Measurements from ENCODE around the gene TTBK1.

The TTBK1 gene

DNA sequence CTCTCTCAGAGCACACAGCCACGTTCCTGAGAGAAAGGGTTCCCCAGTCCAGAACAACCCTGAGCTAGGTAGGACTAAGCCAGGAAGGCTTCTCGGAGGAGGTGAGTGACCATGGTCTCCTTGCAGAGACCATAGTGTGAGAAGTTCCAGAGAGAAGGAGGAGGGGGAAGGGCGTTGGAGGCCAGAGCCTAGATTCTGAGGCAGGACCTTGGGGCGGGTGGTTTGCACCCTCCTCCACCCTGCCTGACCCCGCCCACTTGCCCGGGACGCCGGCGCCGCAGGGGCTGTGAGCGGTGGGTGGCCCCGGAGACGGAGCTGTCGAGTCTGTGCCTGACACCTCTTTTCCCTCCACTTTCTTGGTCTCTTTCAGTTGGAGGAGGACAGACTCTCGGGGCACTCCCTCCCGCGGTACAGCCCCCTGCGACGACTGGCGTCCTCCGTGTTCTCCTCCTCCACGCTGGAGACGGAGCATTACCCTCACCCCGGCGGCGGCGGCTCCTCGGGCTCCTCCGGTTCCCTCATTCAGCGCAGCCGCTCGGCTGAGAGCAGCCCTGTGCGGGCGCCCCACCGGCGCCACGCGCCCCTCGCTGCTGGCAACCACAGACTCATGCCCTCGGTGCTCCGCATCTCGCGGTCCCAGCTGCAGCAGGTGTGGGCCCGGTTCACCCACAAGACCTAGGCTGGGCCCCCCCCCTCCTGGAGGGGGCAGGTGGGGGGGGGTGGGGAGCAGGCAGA is 26.2 kb downstream of the TTBK1 start:
- peaks cover 47% of the 10 kb centered on the region for H3K4me1 ChIP-seq (ENCODE audit: control insufficient read depth, insufficient read depth, low read length)
- no peaks in the 10 kb centered on the region for H3K36me3 ChIP-seq (ENCODE audit: control insufficient read depth, insufficient read depth, low read length)
- H3K9me3 ChIP-seq (ENCODE audit: control insufficient read depth, low read length), result no peaks in the 10 kb centered on the region
- H3K9ac ChIP-seq (ENCODE audit: low read length), result peak overlapping the region; percentile 29
- peak overlapping the region; percentile 9 for H3K4me3 ChIP-seq (ENCODE audit: low read length)
- H3K27me3 ChIP-seq (ENCODE audit: control insufficient read depth, insufficient read depth, low read length), result no peaks in the 10 kb centered on the region

DNA sequence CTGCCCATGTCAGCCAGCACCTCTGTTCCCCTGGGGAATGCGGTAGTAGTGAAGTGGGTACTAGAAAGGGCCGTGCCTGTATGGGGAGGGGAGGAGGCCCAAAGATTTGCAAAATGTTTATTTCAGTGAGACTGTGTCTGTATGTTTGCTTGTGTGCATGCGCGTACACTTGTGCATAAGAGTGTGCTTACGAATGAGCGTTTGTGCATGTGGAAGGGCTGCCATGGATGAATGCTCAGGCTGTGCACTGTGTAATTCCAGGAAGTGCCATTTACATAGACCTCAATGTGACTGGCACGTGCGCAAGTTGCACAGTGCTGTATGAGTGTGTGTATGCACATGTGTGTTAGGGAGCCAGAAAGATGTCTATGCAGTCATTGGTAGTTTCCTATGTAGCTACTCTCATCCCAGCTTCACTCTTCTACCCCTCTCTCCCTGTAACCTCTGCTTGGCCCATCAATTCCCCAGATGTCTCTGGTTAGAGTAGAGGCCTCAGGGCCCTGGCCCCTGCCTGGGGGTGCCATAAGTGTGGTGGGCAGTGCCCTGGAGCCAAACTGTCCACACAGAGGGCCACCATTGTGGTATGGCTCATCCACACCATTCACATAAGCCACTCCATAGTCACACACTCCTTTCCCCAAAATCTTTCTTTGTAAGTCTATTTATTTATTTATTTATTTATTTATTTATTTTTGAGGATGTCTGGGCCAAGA is 28.0 kb downstream of the TTBK1 start:
- Histone ChIP-seq H3K27me3 (ENCODE audit: control insufficient read depth, insufficient read depth, low read length) (no peaks in the 10 kb centered on the region), H3K4me1 (ENCODE audit: control insufficient read depth, insufficient read depth, low read length) (peaks cover 62% of the 10 kb centered on the region), H3K4me3 (ENCODE audit: low read length) (no peak overlapping the region)

DNA sequence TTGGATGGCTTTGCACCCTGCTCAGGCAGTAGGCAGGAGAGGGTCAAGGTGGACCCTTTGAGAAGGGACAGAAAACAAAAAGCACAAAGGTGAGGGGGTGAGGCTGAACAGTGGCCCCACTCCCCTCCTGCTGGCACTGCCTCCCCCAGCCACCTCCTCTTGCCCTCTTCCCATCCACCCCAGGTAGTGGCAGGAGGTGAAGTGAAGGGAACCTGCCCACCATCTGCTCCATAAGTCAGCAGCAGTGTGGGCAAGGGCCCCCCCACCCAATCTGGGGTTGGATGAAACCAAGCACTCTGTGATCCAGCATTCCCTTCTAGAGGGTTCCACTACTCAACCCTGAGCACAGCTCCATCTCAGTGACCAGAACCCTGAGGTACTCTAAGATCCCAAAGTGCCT is 28.7 kb downstream of the TTBK1 start:
- peaks cover 69% of the 10 kb centered on the region for H3K4me1 ChIP-seq (ENCODE audit: control insufficient read depth, insufficient read depth, low read length)

More for the DNA sequence above, 28.0 kb downstream of the TTBK1 start:
- Histone ChIP-seq H3K9ac (ENCODE audit: low read length) (no peak overlapping the region), H3K9me3 (ENCODE audit: control insufficient read depth, low read length) (no peaks in the 10 kb centered on the region), H3K36me3 (ENCODE audit: control insufficient read depth, insufficient read depth, low read length) (no peaks in the 10 kb centered on the region)

DNA sequence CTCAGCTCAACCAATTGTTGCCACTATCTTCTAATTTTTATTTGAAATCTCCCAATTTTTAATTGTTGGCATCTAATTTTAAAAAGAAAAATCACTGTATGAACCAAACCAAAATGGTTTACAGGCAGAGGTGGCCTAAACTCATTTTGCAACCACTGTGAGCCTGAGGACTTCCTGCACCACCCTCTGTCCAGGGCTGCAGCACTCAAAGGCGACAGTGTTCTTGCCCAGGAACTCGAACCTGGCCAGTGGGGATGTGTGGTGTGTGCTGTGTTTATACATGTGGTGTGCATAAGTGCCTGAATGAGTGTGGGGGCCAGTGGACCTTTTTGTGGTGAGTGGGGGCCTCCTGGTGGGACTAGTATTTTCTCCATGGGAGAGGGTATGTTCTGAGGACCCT is 30.4 kb downstream of the TTBK1 start:
- H3K9ac ChIP-seq (ENCODE audit: low read length), result no peak overlapping the region
- H3K9me3 ChIP-seq (ENCODE audit: control insufficient read depth, low read length), result no peaks in the 10 kb centered on the region
- peaks cover 66% of the 10 kb centered on the region for H3K4me1 ChIP-seq (ENCODE audit: control insufficient read depth, insufficient read depth, low read length)
- H3K36me3 ChIP-seq (ENCODE audit: control insufficient read depth, insufficient read depth, low read length), result no peaks in the 10 kb centered on the region
- H3K27me3 ChIP-seq (ENCODE audit: control insufficient read depth, insufficient read depth, low read length), result no peaks in the 10 kb centered on the region
- no peak overlapping the region for H3K4me3 ChIP-seq (ENCODE audit: low read length)

More for the DNA sequence above, 28.7 kb downstream of the TTBK1 start:
- H3K36me3 ChIP-seq (ENCODE audit: control insufficient read depth, insufficient read depth, low read length), result no peaks in the 10 kb centered on the region
- H3K9me3 ChIP-seq (ENCODE audit: control insufficient read depth, low read length), result no peaks in the 10 kb centered on the region
- no peak overlapping the region for H3K9ac ChIP-seq (ENCODE audit: low read length)
- no peak overlapping the region for H3K4me3 ChIP-seq (ENCODE audit: low read length)
- H3K27me3 ChIP-seq (ENCODE audit: control insufficient read depth, insufficient read depth, low read length), result no peaks in the 10 kb centered on the region

DNA sequence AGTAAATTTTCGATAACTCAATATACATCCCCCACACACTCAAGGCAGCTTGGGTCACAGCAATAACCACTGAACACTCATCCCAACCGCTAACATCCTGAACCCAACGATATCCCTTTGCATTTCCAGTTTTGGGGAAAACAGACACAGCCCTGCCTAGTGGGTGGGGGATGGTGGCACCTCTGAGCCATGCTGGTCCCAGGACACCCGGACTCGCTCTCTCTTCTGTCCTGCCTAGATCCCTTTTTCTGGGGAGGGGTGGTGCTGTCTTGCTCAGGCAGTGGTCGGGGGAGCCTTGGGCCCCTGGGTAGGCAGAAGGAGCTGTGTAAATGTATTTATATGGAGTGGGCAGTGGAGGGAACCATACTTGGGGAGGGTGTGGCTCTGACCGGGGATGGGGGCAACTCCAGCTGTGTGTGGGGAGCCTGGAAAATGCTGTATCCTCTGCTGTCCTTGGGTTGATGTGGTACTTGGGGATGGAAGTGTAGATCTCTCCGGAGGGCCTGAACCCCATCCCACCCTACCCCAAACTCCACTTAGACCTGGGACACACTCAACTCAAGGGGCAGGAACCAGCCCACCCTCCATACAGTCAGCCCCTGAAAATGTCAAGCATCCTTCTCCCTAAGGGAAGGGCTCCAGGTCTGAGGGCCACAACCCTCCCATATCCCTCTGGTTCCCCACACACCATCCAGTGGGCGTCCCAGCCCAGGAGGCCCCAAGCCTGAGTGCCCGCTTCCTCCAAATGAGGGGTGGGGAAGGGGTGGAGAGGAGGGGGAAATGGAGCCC is 31.0 kb downstream of the TTBK1 start:
- Histone ChIP-seq H3K36me3 (ENCODE audit: control insufficient read depth, insufficient read depth, low read length) (no peaks in the 10 kb centered on the region), H3K4me1 (ENCODE audit: control insufficient read depth, insufficient read depth, low read length) (peaks cover 60% of the 10 kb centered on the region), H3K27me3 (ENCODE audit: control insufficient read depth, insufficient read depth, low read length) (no peaks in the 10 kb centered on the region), H3K4me3 (ENCODE audit: low read length) (no peak overlapping the region), H3K9me3 (ENCODE audit: control insufficient read depth, low read length) (no peaks in the 10 kb centered on the region), H3K9ac (ENCODE audit: low read length) (no peak overlapping the region)

DNA sequence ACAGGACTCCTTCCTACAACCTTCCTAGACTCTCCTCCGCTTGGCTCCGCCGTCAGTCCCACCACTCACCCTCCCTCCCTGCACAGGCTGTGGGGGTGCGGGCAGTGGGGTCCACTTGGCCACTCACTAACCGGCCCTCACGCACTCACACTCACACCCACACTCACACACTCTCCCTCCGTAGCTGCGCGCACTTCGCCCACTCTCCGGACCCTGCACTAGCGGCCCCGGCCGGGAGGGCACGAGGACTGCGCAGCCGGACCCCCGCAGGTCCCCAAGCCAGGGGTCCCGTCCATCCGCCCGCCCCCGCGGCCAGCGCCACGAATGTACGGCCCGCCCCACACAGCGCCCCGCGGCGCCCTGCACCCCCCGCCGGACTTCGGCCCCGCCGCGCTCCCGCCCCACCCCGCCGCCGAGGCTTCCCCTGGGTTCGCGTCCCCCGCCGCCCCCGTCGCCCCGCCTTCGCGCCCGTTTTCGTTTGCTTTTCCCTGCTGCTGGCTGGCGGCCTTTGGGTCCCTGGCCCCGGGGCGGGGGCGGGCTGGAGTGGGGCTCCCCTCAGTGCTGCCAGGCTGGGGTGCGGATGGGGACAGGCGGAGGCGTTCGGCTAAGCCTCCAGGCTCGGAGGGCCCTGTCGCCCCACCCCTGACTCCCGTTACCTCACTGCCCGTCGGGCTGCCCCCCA is 31.8 kb downstream of the TTBK1 start:
- no peaks in the 10 kb centered on the region for H3K36me3 ChIP-seq (ENCODE audit: control insufficient read depth, insufficient read depth, low read length)
- no peaks in the 10 kb centered on the region for H3K9me3 ChIP-seq (ENCODE audit: control insufficient read depth, low read length)
- H3K4me3 ChIP-seq (ENCODE audit: low read length), result no peak overlapping the region
- H3K4me1 ChIP-seq (ENCODE audit: control insufficient read depth, insufficient read depth, low read length), result peaks cover 53% of the 10 kb centered on the region
- H3K9ac ChIP-seq (ENCODE audit: low read length), result peak overlapping the region; percentile 50
- no peaks in the 10 kb centered on the region for H3K27me3 ChIP-seq (ENCODE audit: control insufficient read depth, insufficient read depth, low read length)

DNA sequence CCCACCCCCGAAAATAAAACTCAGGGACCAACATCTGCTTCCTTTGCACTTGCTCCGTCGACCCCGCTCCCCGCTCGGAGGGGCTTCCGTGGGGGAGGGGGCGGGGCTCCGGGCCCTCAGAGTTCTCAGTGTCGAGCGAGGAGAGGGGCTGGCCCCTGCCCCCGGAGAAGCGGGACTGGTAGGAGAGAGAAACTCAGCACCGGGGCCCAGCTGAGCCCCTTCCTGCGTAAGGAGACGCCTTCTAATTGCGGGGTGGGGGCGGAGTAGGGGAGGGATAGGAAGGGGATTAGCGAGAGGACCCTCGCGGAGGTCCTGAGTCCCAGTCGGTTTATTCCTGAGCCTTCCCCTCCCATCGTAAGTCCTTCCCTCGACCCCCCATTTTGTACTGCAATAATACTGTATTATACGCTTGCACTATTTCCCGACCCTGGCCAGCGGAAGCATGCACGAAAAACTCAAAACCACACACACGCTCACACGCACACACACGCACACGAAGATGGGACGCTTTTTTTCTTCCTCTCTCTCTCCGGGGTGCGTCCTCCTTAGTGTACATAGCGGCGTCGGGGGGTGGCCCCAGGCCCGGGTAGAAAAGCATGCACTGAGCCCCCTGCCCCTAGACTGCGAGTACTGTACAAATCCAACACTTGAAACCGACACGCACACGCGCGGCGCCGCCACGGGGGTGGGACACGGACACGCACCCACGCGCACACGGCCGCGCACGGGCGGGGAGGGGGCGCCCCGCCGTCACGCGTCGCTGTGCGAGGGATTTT is 32.7 kb downstream of the TTBK1 start:
- Histone ChIP-seq H3K36me3 (ENCODE audit: control insufficient read depth, insufficient read depth, low read length) (no peaks in the 10 kb centered on the region), H3K4me1 (ENCODE audit: control insufficient read depth, insufficient read depth, low read length) (peaks cover 45% of the 10 kb centered on the region), H3K27me3 (ENCODE audit: control insufficient read depth, insufficient read depth, low read length) (no peaks in the 10 kb centered on the region), H3K9me3 (ENCODE audit: control insufficient read depth, low read length) (no peaks in the 10 kb centered on the region), H3K9ac (ENCODE audit: low read length) (no peak overlapping the region), H3K4me3 (ENCODE audit: low read length) (no peak overlapping the region)

GRCh38 chr6:43276577-43277305 is 33.5 kb downstream of the TTBK1 start:
- peak overlapping the region; percentile 15 for H3K9ac ChIP-seq (ENCODE audit: low read length)
- H3K27me3 ChIP-seq (ENCODE audit: control insufficient read depth, insufficient read depth, low read length), result no peaks in the 10 kb centered on the region
- no peaks in the 10 kb centered on the region for H3K36me3 ChIP-seq (ENCODE audit: control insufficient read depth, insufficient read depth, low read length)
- H3K4me1 ChIP-seq (ENCODE audit: control insufficient read depth, insufficient read depth, low read length), result peaks cover 45% of the 10 kb centered on the region
- no peaks in the 10 kb centered on the region for H3K9me3 ChIP-seq (ENCODE audit: control insufficient read depth, low read length)
- H3K4me3 ChIP-seq (ENCODE audit: low read length), result no peak overlapping the region

- Histone ChIP-seq H3K27me3 (ENCODE audit: control insufficient read depth, insufficient read depth, low read length) (peaks cover 2% of the 10 kb centered on the region), H3K4me1 (ENCODE audit: control insufficient read depth, insufficient read depth, low read length) (peaks cover 45% of the 10 kb centered on the region), H3K9ac (ENCODE audit: low read length) (peak overlapping the region; percentile 15), H3K4me3 (ENCODE audit: low read length) (no peak overlapping the region), H3K36me3 (ENCODE audit: control insufficient read depth, insufficient read depth, low read length) (no peaks in the 10 kb centered on the region), H3K9me3 (ENCODE audit: control insufficient read depth, low read length) (no peaks in the 10 kb centered on the region)
Measured at GRCh38 chr6:43277306-43277642, 34.0 kb downstream of the TTBK1 start.

DNA sequence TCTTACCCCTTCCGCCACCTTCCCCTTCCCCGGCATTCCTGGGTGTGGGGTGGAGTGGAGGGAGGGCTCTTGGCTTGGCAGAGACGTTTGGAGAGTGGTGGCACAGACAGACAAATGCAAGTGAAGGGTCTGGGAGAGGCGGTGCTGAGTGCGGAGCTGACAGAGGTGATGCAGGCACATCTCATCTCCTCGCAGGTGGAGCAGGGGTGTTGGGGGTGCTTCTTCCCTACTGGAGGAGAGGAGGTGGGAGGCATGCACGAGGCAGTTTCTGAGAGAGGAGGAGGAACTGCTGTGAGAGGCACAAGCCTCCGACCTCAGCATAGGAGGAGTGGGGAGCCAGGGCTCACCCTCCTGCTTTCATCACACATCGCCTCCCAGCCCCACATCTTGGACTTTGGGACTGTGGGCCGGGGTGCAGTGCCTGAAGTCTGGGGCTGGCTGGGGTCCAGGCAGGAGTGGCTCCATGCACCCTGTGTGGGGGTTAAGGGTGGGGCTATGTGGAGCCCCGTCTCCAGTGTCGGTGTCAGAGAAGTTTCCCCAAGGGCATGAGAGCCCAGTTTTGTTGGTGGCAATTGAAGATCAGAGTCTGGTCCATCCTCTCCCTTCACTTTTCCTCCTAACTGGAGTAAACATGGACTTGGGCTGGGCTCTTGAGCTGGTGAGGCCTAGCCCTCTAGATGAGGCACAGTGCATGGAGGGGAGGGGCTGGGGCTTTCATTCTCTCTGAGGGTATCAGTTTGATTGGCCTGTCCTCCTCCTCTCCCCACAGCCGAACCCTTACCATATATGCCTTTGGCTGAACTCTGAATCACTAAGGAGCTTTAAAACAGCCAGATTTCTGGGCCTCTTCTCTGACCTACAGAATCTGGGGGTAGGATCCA is 34.6 kb downstream of the TTBK1 start:
- no peaks in the 10 kb centered on the region for H3K9me3 ChIP-seq (ENCODE audit: control insufficient read depth, low read length)
- H3K27me3 ChIP-seq (ENCODE audit: control insufficient read depth, insufficient read depth, low read length), result peaks cover 3% of the 10 kb centered on the region
- H3K4me3 ChIP-seq (ENCODE audit: low read length), result no peak overlapping the region
- H3K9ac ChIP-seq (ENCODE audit: low read length), result no peak overlapping the region
- no peaks in the 10 kb centered on the region for H3K36me3 ChIP-seq (ENCODE audit: control insufficient read depth, insufficient read depth, low read length)
- peaks cover 45% of the 10 kb centered on the region for H3K4me1 ChIP-seq (ENCODE audit: control insufficient read depth, insufficient read depth, low read length)
